H9 (cell line): ENCODE measurements around the gene PKP1. TPM values are rescaled to one million over a fixed set of nuclear protein-coding genes. Genes with fewer than 3 reads are reported as not detected.

Source experiments
- DNase-seq: peaks from one replicate; pipeline ENCODE4 v3.0.0-alpha.2; 2017
- H2AFZ ChIP-seq: one replicate; pipeline ENCODE4 v1.6.1; 2013; ENCODE audit warnings: mild to moderate bottlenecking, low read length, control low read depth, moderate library complexity
- H2AK5ac ChIP-seq: 2 replicates; pipeline ENCODE4 v1.6.1; 2013; ENCODE audit warnings: low read length, control low read depth, mixed read lengths; ENCODE audit not compliant: insufficient read length
- H2BK120ac ChIP-seq: one replicate; pipeline ENCODE4 v1.6.1; 2013; ENCODE audit warnings: low read depth, mild to moderate bottlenecking, low read length, control low read depth, inconsistent platforms; ENCODE audit not compliant: poor library complexity, severe bottlenecking
- H2BK12ac ChIP-seq: 2 replicates; pipeline ENCODE4 v1.6.1; 2013; ENCODE audit warnings: low read length, control low read depth, mixed read lengths, low read depth; ENCODE audit not compliant: insufficient read length
- H2BK15ac ChIP-seq: 2 replicates; pipeline ENCODE4 v1.6.1; 2013; ENCODE audit warnings: low read depth, low read length, control low read depth
- H2BK20ac ChIP-seq: one replicate; pipeline ENCODE4 v1.6.1; 2013; ENCODE audit warnings: low read depth, mild to moderate bottlenecking, low read length, control low read depth, inconsistent platforms; ENCODE audit not compliant: poor library complexity, severe bottlenecking
- H2BK5ac ChIP-seq: 2 replicates; pipeline ENCODE4 v1.6.1; 2013; ENCODE audit warnings: low read length, control low read depth, mixed read lengths; ENCODE audit not compliant: insufficient read length
- H3K14ac ChIP-seq: 2 replicates; pipeline ENCODE4 v1.6.1; 2013; ENCODE audit warnings: low read length, control low read depth; ENCODE audit not compliant: insufficient read depth
- H3K18ac ChIP-seq: 2 replicates; pipeline ENCODE4 v1.6.1; 2013; ENCODE audit warnings: low read depth, mild to moderate bottlenecking, mixed read lengths, low read length, control low read depth; ENCODE audit not compliant: insufficient read length
- H3K23ac ChIP-seq: 2 replicates; pipeline ENCODE4 v1.6.1; 2013; ENCODE audit warnings: low read length, control low read depth, mixed read lengths, low read depth; ENCODE audit not compliant: insufficient read length
- H3K23me2 ChIP-seq: 2 replicates; pipeline ENCODE4 v1.6.1; 2013; ENCODE audit warnings: low read depth, mild to moderate bottlenecking, mixed read lengths, low read length, control low read depth; ENCODE audit not compliant: insufficient read length, poor library complexity, severe bottlenecking
- H3K27ac ChIP-seq: 2 replicates; pipeline ENCODE4 v1.5.1; 2013; ENCODE audit warnings: low read length, control low read depth, mixed read lengths, low read depth; ENCODE audit not compliant: insufficient read length
- H3K27me3 ChIP-seq: 2 replicates; pipeline ENCODE4 v1.6.1; 2013; ENCODE audit warnings: low read length, control low read depth, inconsistent platforms; ENCODE audit not compliant: insufficient read depth
- H3K4ac ChIP-seq: 2 replicates; pipeline ENCODE4 v1.6.1; 2013; ENCODE audit warnings: low read depth, mild to moderate bottlenecking, control low read depth, inconsistent platforms, low read length, moderate library complexity
- H3K4me1 ChIP-seq: 2 replicates; pipeline ENCODE4 v1.6.1; 2013; ENCODE audit warnings: low read length, control low read depth, inconsistent platforms; ENCODE audit not compliant: insufficient read depth
- H3K4me2 ChIP-seq: 2 replicates; pipeline ENCODE4 v1.6.1; 2013; ENCODE audit warnings: low read length, control low read depth, mixed read lengths; ENCODE audit not compliant: insufficient read length, insufficient read depth
- H3K56ac ChIP-seq: 2 replicates; pipeline ENCODE4 v1.6.1; 2013; ENCODE audit warnings: low read depth, mild to moderate bottlenecking, mixed read lengths, low read length, control low read depth; ENCODE audit not compliant: insufficient read length
- H3K79me1 ChIP-seq: 2 replicates; pipeline ENCODE4 v1.6.1; 2013; ENCODE audit warnings: low read depth, mild to moderate bottlenecking, moderate library complexity, low read length, control low read depth, inconsistent platforms; ENCODE audit not compliant: insufficient read depth, poor library complexity, severe bottlenecking
- H3K79me2 ChIP-seq: 2 replicates; pipeline ENCODE4 v1.6.1; 2013; ENCODE audit warnings: low read length, control low read depth, inconsistent platforms; ENCODE audit not compliant: insufficient read depth
- H3K9ac ChIP-seq: 2 replicates; pipeline ENCODE4 v1.6.1; 2013; ENCODE audit warnings: low read length, control low read depth, mixed read lengths; ENCODE audit not compliant: insufficient read length; ENCODE audit errors: extremely low read depth
- H3K9me3 ChIP-seq: one replicate; pipeline ENCODE4 v1.6.1; 2013; ENCODE audit warnings: low read depth, low read length, inconsistent platforms; ENCODE audit not compliant: control insufficient read depth
- H3T11ph ChIP-seq: one replicate; pipeline ENCODE4 v1.6.1; 2013; ENCODE audit warnings: mild to moderate bottlenecking, low read length, control low read depth, inconsistent platforms
- H4K20me1 ChIP-seq: one replicate; pipeline ENCODE4 v1.6.1; 2013; ENCODE audit not compliant: control insufficient read depth, insufficient read length, insufficient read depth
- H4K5ac ChIP-seq: 2 replicates; pipeline ENCODE4 v1.6.1; 2013; ENCODE audit warnings: low read depth, mild to moderate bottlenecking, mixed read lengths, low read length, control low read depth; ENCODE audit not compliant: insufficient read length
- H4K8ac ChIP-seq: replicated peaks from 2 replicates; pipeline ENCODE4 v1.6.1; 2013; ENCODE audit warnings: low read length, control low read depth, mixed read lengths, low read depth; ENCODE audit not compliant: insufficient read length
- H4K91ac ChIP-seq: 2 replicates; pipeline ENCODE4 v1.6.1; 2013; ENCODE audit warnings: low read depth, mild to moderate bottlenecking, moderate library complexity, mixed read lengths, low read length, control low read depth; ENCODE audit not compliant: insufficient read length
- H3K27ac Mint-ChIP-seq, 3 experiments: 2 replicates in 2 of 3; 3 replicates in 1 of 3; pipeline ENCODE4 v1.8.0; 2020 to 2021; ENCODE audit warnings: mixed read lengths in 3 of 3, mild to moderate bottlenecking in 1 of 3, moderate library complexity in 1 of 3
- H3K27me3 Mint-ChIP-seq: 2 replicates; pipeline ENCODE4 v1.8.0; 2021; ENCODE audit warnings: low read depth, mild to moderate bottlenecking, moderate library complexity, mixed read lengths
- H3K36me3 Mint-ChIP-seq, 3 experiments: 2 replicates in 2 of 3; 3 replicates in 1 of 3; pipeline ENCODE4 v1.8.0; 2020 to 2021; ENCODE audit warnings: low read depth in 3 of 3, mixed read lengths in 3 of 3; ENCODE audit not compliant: insufficient read depth in 1 of 3
- H3K4me1 Mint-ChIP-seq, 2 experiments: 2 replicates each; pipeline ENCODE4 v1.8.0; 2020; ENCODE audit warnings: mixed read lengths in 2 of 2
- H3K4me3 Mint-ChIP-seq, 2 experiments: 2 replicates in 1 of 2; 3 replicates in 1 of 2; pipeline ENCODE4 v1.8.0; 2020 to 2021; ENCODE audit warnings: mild to moderate bottlenecking in 2 of 2, mixed read lengths in 2 of 2, moderate library complexity in 1 of 2
- H3K9me3 Mint-ChIP-seq, 2 experiments: 2 replicates in 1 of 2; 3 replicates in 1 of 2; pipeline ENCODE4 v1.8.0; 2020; ENCODE audit warnings: mild to moderate bottlenecking in 2 of 2, mixed read lengths in 2 of 2, moderate library complexity in 1 of 2
- CTCF ChIP-seq: fragments of 200-600 bp; sonication (generic); conservative IDR thresholded peaks from 3 replicates; pipeline ENCODE4 v1.8.0; 2021; ENCODE audit warnings: antibody characterized with exemption, mild to moderate bottlenecking
- WGBS: extraction: QIAGEN DNeasy Blood & Tissue Kit; methylation state at CpG from one replicate; pipeline ENCODE4 v1.1.7; 2013; ENCODE audit warnings: missing lambda C conversion rate, low lambda C conversion rate, mixed read lengths; ENCODE audit not compliant: insufficient read length; ENCODE audit errors: extremely low coverage; 5-methylcytosine and 5-hydroxymethylcytosine counted together
- total RNA-seq: library from RNA; stranded (reverse); gene quantifications from 2 replicates; pipeline ENCODE4 v1.2.1, GENCODE V29; 2021

The PKP1 gene
- total RNA-seq, 1 experiment from 2014 or later, result 0.09 TPM

DNA sequence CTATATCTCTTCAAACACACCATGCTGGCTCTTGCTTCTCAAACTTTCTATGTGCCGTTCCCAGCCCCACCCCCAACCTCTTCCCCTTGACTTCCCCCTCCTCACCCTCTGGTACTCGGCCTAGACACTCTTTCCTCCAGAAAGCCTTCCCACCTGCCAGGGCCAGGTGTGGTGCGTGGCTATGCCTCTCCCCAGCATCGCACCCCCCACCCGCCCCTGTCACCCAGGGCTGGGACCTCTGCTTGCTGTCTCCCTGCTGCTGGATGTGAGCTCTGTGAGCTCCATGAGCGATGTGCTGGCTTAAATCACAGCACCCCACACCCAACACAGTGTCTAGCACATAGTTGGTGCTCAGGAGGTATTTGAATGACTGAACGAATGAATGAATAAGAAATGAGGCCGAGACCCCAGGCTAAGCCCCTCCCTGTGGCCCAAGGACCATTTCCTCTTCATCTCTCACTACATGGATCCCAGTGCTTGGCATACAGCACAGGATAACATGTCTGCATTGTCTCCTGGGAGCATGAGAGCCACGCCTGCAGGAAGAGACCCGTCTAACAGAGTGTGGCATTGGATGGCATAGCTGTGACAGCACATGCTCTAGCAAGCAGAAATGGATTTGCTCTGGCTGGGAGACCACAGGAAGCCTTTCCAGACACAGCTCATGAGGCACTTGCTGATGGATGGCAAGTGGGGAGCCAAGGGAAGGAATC, 74.5 kb downstream of the PKP1 start:
- no peak overlapping the region for H3K4ac ChIP-seq
- no peak overlapping the region for H4K91ac ChIP-seq
- no peak overlapping the region for H3K27ac Mint-ChIP-seq
- H3K79me2 ChIP-seq, result no peaks in the 10 kb centered on the region
- H3K18ac ChIP-seq, result no peak overlapping the region
- no peak overlapping the region for H2AK5ac ChIP-seq
- peaks cover 16 to 28% of the 10 kb centered on the region in 2 experiments for H3K4me1 Mint-ChIP-seq
- no peak overlapping the region for H2BK12ac ChIP-seq
- no peaks in the 10 kb centered on the region for H3K36me3 Mint-ChIP-seq
- H3K79me1 ChIP-seq, result no peaks in the 10 kb centered on the region
- no CpG with 5 or more reads among the region's 10 CpGs for WGBS
- H3K14ac ChIP-seq, result no peak overlapping the region
- H4K5ac ChIP-seq, result no peak overlapping the region
- no peak overlapping the region for H2AFZ ChIP-seq
- DNase-seq, result no peak
- H3K23ac ChIP-seq, result no peak overlapping the region
- H3K27me3 ChIP-seq, result no peaks in the 10 kb centered on the region
- H3K4me1 ChIP-seq, result no peaks in the 10 kb centered on the region
- no peaks in the 10 kb centered on the region for H3K23me2 ChIP-seq
- H3K4me2 ChIP-seq, result no peak overlapping the region
- H3K4me3 Mint-ChIP-seq, result no peak overlapping the region
- H2BK20ac ChIP-seq, result no peak overlapping the region
- H3K9ac ChIP-seq, result no peak overlapping the region
- H3K27me3 Mint-ChIP-seq, result no peaks in the 10 kb centered on the region; the same call in none of the 2 replicates
- H2BK120ac ChIP-seq, result no peak overlapping the region
- H3K9me3 Mint-ChIP-seq, result no peaks in the 10 kb centered on the region
- no peak overlapping the region for H3K27ac ChIP-seq
- H3T11ph ChIP-seq, result no peak overlapping the region
- H3K56ac ChIP-seq, result no peak overlapping the region
- no peaks in the 10 kb centered on the region for H3K9me3 ChIP-seq
- H2BK15ac ChIP-seq, result no peak overlapping the region
- H4K20me1 ChIP-seq, result no peaks in the 10 kb centered on the region
- no peak for TF ChIP-seq CTCF
- H4K8ac ChIP-seq, result no peak overlapping the region
- no peak overlapping the region for H2BK5ac ChIP-seq
